OCI-LY3 (cell line): Measurements from ENCODE around the gene SYT8.

Source experiments
- CTCF ChIP-seq: fragments of 200-600, 300-600 bp; sonication (generic); IDR thresholded peaks from 2 replicates; pipeline ENCODE4 v1.5.1; 2014; ENCODE audit warnings: antibody characterized with exemption, low read length, low read depth
- EZH2phosphoT487 ChIP-seq: fragments of 200-600 bp; shearing (Covaris generic); IDR thresholded peaks from 2 replicates; pipeline ENCODE4 v1.6.1; 2018; ENCODE audit warnings: antibody characterized with exemption, mixed run types, low read depth

- TF ChIP-seq CTCF = no peak
- no peak for TF ChIP-seq EZH2phosphoT487
Observed at GRCh38 chr11:1812801-1813200, 22.0 kb upstream of the SYT8 start.
